GM21723 (cell line): ENCODE data around the gene SLC2A14.
A peak's percentile ranks its signal among the peaks of the same experiment; 100 is the strongest.
"Not testable (repeated sequence)": the region's sequence is repeated elsewhere in the genome, so short reads cannot be mapped to it uniquely, and the experiment has no call there.

Experiments used
- ATAC-seq: cut with Tn5 transposase; IDR thresholded peaks from one replicate; pipeline ENCODE4 v1.9.1; 2021; ENCODE audit warnings: mild to moderate bottlenecking, moderate library complexity; ENCODE audit not compliant: unreplicated experiment

SLC2A14 gene

GRCh38 chr12:7835116-7835515 is 37.6 kb downstream of the SLC2A14 start:
- ATAC-seq: no peak

- ATAC-seq: no peak
Measured at GRCh38 chr12:7834701-7835100, 38.0 kb downstream of the SLC2A14 start.

- ATAC-seq: no peak
Measured at GRCh38 chr12:7833831-7834230, 38.9 kb downstream of the SLC2A14 start.

GRCh38 chr12:7833201-7833600 is 39.5 kb downstream of the SLC2A14 start:
- not testable (repeated sequence) for ATAC-seq

- peak; percentile 66 for ATAC-seq
Measured at GRCh38 chr12:7832059-7832696, 40.5 kb downstream of the SLC2A14 start.

- not testable (repeated sequence) for ATAC-seq
Measured at GRCh38 chr12:7829737-7830136, 43.0 kb downstream of the SLC2A14 start.

- ATAC-seq: not testable (repeated sequence)
Measured at GRCh38 chr12:7825754-7826153, 47.0 kb downstream of the SLC2A14 start.

GRCh38 chr12:7806863-7807487 is 65.7 kb downstream of the SLC2A14 start:
- no peak for ATAC-seq

GRCh38 chr12:7806319-7806718 is 66.4 kb downstream of the SLC2A14 start:
- ATAC-seq: not testable (repeated sequence)

- no peak for ATAC-seq
Measured at GRCh38 chr12:7801460-7801859, 71.3 kb downstream of the SLC2A14 start.

- not testable (repeated sequence) for ATAC-seq
Measured at GRCh38 chr12:7798750-7799308, 73.9 kb downstream of the SLC2A14 start.

GRCh38 chr12:7797698-7798398 is 74.9 kb downstream of the SLC2A14 start:
- ATAC-seq: no peak

- not testable (repeated sequence) for ATAC-seq
Measured at GRCh38 chr12:7797269-7797668, 75.4 kb downstream of the SLC2A14 start.

GRCh38 chr12:7793211-7793610 is 79.5 kb downstream of the SLC2A14 start:
- no peak for ATAC-seq

- ATAC-seq: not testable (repeated sequence)
Measured at GRCh38 chr12:7788884-7789528, 83.7 kb downstream of the SLC2A14 start, which contains the start of gene NANOG. Gene NANOG, plus strand, starts transcription at chr12:7789402. Its CDS starts 213 bp downstream, at chr12:7789615.

GRCh38 chr12:7788294-7788660 is 84.4 kb downstream of the SLC2A14 start:
- no peak for ATAC-seq

- no peak for ATAC-seq
Measured at GRCh38 chr12:7787574-7788293, 85.0 kb downstream of the SLC2A14 start.

GRCh38 chr12:7784701-7785100 is 88.0 kb downstream of the SLC2A14 start:
- no peak for ATAC-seq

- ATAC-seq: not testable (repeated sequence)
Measured at GRCh38 chr12:7783433-7783832, 89.3 kb downstream of the SLC2A14 start.

- no peak for ATAC-seq
Measured at GRCh38 chr12:7782055-7782454, 90.7 kb downstream of the SLC2A14 start.
